K562 (cell line): Measurements from ENCODE around the gene HRAS. TPM values are rescaled to one million over a fixed set of nuclear protein-coding genes. Genes with fewer than 3 reads are reported as not detected.
A peak's percentile ranks its signal among the peaks of the same experiment; 100 is the strongest.

Source experiments
- CREM ChIP-seq: IDR thresholded peaks from 2 replicates; pipeline ENCODE4 v1.6.1; 2014; ENCODE audit warnings: antibody characterized with exemption, low read depth
- DLX4 ChIP-seq: fragments of 250-450 bp; sonication (Bioruptor Pico); IDR thresholded peaks from 2 replicates; pipeline ENCODE4 v1.6.1; 2021; ENCODE audit warnings: mild to moderate bottlenecking
- ETV5 ChIP-seq: sonication (generic); formaldehyde crosslinking; IDR thresholded peaks from 2 replicates; pipeline ENCODE4 v1.4.0; 2020; ENCODE audit warnings: low read depth, mild to moderate bottlenecking, missing genetic modification reagents
- FOXO4 ChIP-seq: fragments of 450-650 bp; formaldehyde crosslinking; IDR thresholded peaks from 2 replicates; pipeline ENCODE4 v1.4.0; 2020; ENCODE audit warnings: mild to moderate bottlenecking, moderate library complexity
- GTF2E2 ChIP-seq: fragments of 200-800 bp; sonication (Bioruptor generic); IDR thresholded peaks from 2 replicates; pipeline ENCODE4 v1.6.1; 2016; ENCODE audit warnings: missing genetic modification characterization, missing compliant biosample characterization
- HDAC6 ChIP-seq: IDR thresholded peaks from 2 replicates; pipeline ENCODE4 v1.6.1; 2012; ENCODE audit warnings: low read depth, mild to moderate bottlenecking, control low read depth, inconsistent platforms, low read length, moderate library complexity
- HIVEP1 ChIP-seq: fragments of 250-450 bp; sonication (Bioruptor Pico); IDR thresholded peaks from 2 replicates; pipeline ENCODE4 v1.4.0; 2020; ENCODE audit warnings: mild to moderate bottlenecking
- LARP7 ChIP-seq: fragments of 450-650 bp; IDR thresholded peaks from 2 replicates; pipeline ENCODE4 v1.6.1; 2016
- NR4A1 ChIP-seq, 2 experiments: fragments of 250-450 bp in 1 of 2; fragments of 450-650 bp in 1 of 2; sonication (Bioruptor Pico) in 1 of 2; IDR thresholded peaks; 2 replicates each; pipeline versions ENCODE4 v1.4.0 to v1.6.1; 2016 to 2020; ENCODE audit warnings: mild to moderate bottlenecking in 2 of 2, missing compliant biosample characterization in 1 of 2, missing genetic modification characterization in 1 of 2, moderate library complexity in 1 of 2
- POLR3A ChIP-seq: IDR thresholded peaks from 2 replicates; pipeline ENCODE4 v1.6.1; 2011; ENCODE audit warnings: borderline replicate concordance, mild to moderate bottlenecking, moderate library complexity; ENCODE audit not compliant: insufficient read length, insufficient read depth; ENCODE audit errors: extremely low read depth
- PRDM10 ChIP-seq: fragments of 450-650 bp; IDR thresholded peaks from 2 replicates; pipeline ENCODE4 v1.6.1; 2018; ENCODE audit not compliant: partially characterized antibody
- SMAD1 ChIP-seq: fragments of 150-350 bp; IDR thresholded peaks from 2 replicates; pipeline ENCODE4 v1.6.1; 2014; ENCODE audit warnings: low read length, low read depth; ENCODE audit not compliant: partially characterized antibody
- SRF ChIP-seq, 2 experiments: fragments of 250-450, 450-650 bp in 1 of 2; sonication (Bioruptor Pico) in 1 of 2; sonication (generic) in 1 of 2; formaldehyde crosslinking; IDR thresholded peaks; 2 replicates each; pipeline versions ENCODE4 v1.5.0 to v1.5.1; 2020 to 2022; ENCODE audit warnings: mild to moderate bottlenecking in 1 of 2, missing genetic modification reagents in 1 of 2
- THAP7 ChIP-seq: fragments of 250-450 bp; sonication (Bioruptor Pico); IDR thresholded peaks from 2 replicates; pipeline ENCODE4 v1.5.0; 2021
- ZBTB2 ChIP-seq: fragments of 450-650 bp; IDR thresholded peaks from 2 replicates; pipeline ENCODE4 v1.6.1; 2016; ENCODE audit warnings: antibody characterized with exemption
- ZBTB33 ChIP-seq: sonication (generic); formaldehyde crosslinking; IDR thresholded peaks from 2 replicates; pipeline ENCODE4 v1.8.1; 2023; ENCODE audit warnings: mild to moderate bottlenecking, missing genetic modification reagents
- polyA plus RNA-seq, 8 experiments: library from polyadenylated mRNA; depleted of rRNA in 4 of 8; stranded (reverse) in 5 of 8; unstranded in 3 of 8; fragments of >200 nt; fragmentation: Nextera tagmentation in 2 of 8; fragmentation: Illumina TruSeq in 1 of 8; extraction: Ambion mirVana in 2 of 8; extraction: Trizol in 1 of 8; gene quantifications; 2 replicates each; pipeline versions ENCODE4 v1.2.1 to v1.2.3, GENCODE V29; 2011 to 2014; ENCODE audit warnings: inconsistent platforms in 1 of 8, missing spikeins in 1 of 8
- total RNA-seq, 7 experiments: library from RNA; depleted of rRNA in 6 of 7; stranded (reverse); fragments of >200 nt in 6 of 7; fragmentation: Illumina TruSeq in 2 of 7; extraction: Trizol in 2 of 7; gene quantifications; 2 replicates each; pipeline versions ENCODE4 v1.2.1 to v1.2.3, GENCODE V29; 2011 to 2021; ENCODE audit warnings: low replicate concordance in 1 of 7

The HRAS gene
- total and polyA plus RNA-seq, 9 of the 15 experiments (the other 6 are each of a cell fraction or from before 2014, with no cell fraction given), result 2.8 to 73.5 (median 29.6) TPM

- TF ChIP-seq HIVEP1 (CRISPR knock-in tag) (no peak), CREM (no peak; the same call in none of the 2 replicates), NR4A1 (CRISPR knock-in tag; IDR thresholded peaks at IDR 0.05) (peak; percentile 52; the same call in 1 of the 2 replicates), NR4A1 (tag; IDR thresholded peaks at IDR 0.05) (no peak), PRDM10 (no peak), DLX4 (CRISPR knock-in tag) (no peak), SMAD1 (no peak), POLR3A (no peak), LARP7 (no peak), FOXO4 (no peak), THAP7 (CRISPR knock-in tag) (0 out of 2 replicates have a peak, but pooled peaks have one; percentile 43), GTF2E2 (tag) (peak; percentile 63; the same call in 1 of the 2 replicates), SRF (CRISPR knock-in tag; IDR thresholded peaks at IDR 0.05) (0 out of 4 replicates have a peak, but pooled peaks of 1 of the 2 experiments have one; percentile 6), ETV5 (no peak), HDAC6 (no peak), ZBTB33 (CRISPR knock-in tag) (0 out of 2 replicates have a peak, but pooled peaks have one; percentile 2), ZBTB2 (peak; percentile 46; the same call in 1 of the 2 replicates)
These were observed 25.1 kb upstream of the HRAS start, which contains the start of the genes LMNTD2 and RASSF7 (continued) for GRCh38 chr11:560305-561147.
